HG03558 (cell line): ENCODE measurements around the gene AUH.

Experiments used
- ATAC-seq: cut with Tn5 transposase; IDR thresholded peaks from one replicate; pipeline ENCODE4 v1.9.1; 2021; ENCODE audit warnings: moderate number of reproducible peaks; ENCODE audit not compliant: unreplicated experiment; ENCODE audit errors: extremely low read depth

The AUH gene

DNA sequence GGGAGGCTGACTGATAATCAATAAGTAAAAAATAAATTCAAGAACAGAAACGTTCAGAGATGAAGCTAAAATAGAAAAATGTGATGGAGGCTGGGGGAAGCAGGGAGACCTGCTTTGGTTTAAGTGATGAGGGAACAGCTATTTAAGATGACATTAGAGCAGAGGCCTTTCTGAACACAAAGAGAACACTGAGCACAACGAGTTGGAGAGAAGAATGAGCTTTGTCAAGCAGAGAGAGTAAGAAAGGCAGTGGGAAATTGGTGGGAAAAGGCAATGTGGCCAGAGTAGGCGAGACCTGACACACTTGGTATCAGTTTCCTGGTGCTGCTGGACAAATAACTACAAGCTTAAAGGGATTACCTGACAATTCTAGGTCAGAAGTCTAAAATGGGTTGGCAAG is 20.0 kb downstream of the AUH start:
- no peak for ATAC-seq

DNA sequence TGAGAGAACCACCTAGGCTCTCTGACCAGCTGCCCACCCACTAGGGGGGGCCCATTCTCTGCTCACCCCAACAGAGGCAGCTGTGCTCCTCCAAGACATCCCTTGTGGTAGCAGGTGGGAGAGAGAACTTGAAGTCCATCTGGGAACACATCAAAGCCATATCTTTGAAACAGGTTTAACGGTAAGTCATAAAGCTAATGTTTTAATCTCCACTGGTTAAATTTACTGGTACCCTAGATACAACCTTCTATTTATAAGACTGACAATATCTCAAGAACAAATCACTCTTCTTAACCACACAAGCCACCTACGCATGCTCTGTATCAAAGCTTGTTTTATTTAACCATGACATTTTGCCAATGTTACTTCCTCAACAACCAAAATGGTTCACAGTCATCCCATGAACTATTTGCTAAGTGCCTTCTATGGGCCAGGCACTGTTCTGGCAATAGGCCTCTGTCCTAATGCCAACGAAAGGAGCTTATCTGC is 20.4 kb downstream of the AUH start:
- ATAC-seq: no peak

DNA sequence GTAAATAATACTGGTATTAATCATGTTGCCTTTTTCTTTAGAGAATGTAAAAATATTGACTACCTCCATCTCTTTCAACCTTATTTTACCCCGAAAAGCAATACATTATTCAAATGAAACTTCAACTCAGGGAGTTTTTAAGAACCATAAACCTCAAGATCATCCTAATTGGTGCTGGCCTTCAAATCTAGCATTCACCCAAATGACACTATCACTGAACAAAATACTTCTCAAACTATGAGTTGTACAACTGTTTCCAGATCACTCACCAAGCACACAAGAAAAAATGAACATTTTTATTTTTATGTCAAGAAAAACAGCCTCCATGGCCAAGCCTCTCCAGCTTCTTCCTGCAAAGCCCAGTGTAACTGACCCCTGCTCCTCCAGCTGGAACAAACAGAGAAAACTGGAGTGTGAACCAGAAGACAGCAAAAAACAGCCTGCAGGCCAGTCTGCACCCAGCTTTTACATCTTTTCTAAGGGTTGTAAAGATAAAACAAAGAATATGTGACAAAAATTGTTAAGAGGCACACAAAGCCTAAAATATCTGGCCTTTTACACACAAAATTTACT is 21.2 kb downstream of the AUH start:
- no peak for ATAC-seq

DNA sequence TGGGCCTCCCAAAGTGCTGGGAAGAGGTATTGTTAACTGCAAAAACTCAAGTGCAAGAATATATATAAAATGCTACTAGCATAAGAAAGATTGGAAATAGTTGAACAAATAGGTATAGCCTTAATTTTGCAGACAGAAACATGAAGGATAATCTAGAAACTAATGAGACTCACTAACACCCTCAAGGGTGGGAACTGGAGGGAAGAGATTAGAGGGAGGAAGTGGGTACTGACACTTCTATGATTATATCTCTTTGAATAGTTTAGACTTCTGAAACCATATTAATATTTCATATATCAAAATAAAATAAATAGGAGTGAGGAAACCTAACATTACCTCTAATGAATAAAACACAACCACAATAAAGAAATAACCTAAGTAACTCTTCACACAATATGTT is 23.0 kb downstream of the AUH start:
- ATAC-seq: no peak

DNA sequence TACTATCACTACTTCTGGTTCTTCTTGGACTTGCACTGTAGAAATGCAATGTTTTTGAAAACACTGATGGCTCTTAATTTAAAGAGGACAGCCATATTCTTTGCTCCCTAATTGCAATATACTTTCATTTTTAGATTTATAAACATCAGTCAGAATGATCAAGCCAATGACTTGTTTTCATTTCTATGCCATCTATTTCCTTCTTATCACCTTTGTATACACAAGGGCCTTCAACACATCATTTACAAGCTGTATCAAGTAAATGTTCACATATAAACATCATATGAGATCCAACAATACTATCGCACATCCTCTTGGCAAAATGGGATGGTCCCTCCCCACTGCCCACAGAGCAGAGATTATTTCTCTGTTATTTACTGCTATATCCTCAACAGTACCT is 24.9 kb downstream of the AUH start:
- ATAC-seq: no peak

DNA sequence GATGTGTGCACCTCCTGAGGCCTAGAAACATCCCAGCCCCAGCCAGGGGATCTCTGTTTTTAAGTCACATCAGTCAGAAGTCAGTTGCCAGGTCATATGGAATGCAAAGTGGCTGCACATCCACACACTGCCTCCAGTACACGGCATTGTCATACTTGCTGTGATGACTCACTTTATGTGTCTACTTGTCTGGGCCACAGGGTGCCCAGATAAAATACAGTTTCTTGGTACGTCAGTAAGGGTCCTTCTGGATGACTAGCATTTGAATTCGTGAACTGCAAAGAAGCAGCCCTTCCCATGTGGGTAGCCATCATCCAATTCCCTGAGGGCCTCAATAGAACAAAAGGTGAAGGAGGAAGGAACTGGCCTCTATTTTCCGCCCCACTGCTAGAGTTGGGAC is 27.7 kb downstream of the AUH start:
- ATAC-seq: no peak

DNA sequence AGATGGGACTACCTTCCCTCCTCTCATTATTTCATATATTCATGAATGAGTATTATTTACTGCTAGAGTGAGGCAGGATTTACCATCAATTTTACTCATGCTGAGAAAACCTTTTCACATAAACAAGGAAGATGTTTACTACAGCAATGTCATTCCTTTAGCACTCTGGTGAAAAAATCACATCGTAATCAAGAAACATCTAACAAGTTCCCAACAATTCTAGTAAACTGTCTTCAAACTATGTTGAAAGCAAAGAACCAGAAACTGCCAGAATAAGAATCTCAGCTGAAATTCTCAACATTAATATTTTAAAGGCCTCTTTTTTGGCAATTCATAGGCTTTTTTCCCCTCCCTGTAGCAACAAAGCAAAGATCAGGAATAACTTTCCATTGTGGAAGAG is 28.2 kb downstream of the AUH start:
- ATAC-seq: no peak

DNA sequence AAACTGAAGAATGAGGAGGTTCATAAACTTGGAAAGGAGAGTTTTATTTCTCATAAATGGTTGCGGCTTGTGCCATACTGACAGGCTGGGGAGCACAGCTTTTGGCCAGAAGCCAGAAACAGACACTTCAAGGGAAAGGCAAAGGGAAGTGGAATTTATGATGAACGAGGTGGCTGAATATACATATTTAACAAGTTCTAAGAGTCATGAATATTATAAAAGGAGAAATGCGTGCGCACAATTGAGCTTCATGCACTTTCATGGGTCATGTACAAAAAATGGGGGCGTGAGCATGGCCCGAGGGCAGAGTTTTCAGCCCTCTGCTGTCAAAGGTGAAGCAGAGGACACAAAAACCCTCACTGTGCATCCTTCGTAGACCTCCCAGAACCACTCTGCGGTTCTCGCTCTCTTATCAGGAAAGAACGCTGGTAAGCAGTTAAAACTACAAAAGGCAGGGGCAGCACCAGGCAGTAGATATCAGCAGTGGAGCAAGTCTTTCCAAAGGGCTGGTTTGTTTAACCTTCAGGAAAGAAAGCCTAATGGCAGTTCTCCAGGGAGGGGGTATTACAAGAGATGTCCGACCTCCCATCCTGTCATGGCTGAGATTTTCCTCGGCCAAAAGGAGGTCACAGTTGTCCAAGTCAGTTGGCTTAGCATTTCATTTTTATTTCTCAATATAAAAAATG is 29.0 kb downstream of the AUH start:
- ATAC-seq: no peak

DNA sequence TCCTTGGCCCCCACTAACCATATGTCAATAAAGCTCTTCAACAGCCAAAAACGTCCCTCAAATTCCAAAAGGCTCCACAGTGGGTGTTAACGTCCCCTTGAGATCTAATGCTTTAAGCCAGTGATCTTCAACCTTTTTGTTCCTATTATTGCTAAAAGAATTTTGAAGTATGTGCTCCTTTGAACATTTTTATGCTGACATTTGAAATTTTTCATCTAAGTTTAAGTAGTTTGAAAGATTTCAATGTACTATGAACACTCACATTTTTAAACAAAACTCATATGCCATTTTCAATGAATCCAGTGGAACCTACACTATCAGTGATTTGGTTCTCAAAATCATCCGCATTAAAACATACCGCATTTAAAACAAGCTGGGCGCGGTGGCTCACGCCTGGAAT is 29.9 kb downstream of the AUH start:
- ATAC-seq: no peak

DNA sequence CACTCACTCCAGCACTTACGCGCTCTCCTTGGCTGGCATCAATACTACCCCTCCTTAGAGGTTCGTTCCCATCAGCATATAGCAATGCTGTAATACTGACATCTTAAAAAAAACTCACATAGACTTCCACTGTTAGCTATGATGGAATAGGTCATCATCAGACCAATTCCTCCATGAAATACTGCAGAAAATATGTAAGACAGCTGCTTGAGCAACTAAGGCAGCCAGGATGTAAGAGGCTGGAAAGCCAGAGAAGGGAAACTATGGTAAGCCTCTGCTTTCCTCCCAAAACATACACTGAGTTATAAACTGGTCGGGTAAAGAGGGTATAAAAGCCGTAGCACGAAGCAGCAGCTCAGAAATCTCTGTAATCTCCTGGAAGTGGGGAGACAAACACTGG is 33.5 kb downstream of the AUH start:
- ATAC-seq: no peak

DNA sequence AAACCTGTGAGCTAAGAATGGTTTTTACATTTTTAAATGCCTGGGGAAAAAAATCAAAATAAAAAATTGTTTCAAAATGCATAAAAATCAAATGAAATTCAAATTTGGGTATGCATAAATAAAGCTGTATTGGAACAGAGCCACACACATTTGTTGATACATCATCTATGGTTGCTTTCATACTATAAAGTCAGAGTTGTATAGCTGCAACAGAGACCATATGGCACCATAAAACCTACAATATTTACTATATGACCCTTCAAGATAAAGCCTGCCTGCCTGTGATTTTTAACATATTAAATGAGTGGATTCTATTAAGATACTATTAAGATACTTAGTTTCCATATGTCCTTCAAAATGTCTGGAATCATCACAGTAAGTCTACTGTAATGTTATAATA is 40.0 kb downstream of the AUH start:
- ATAC-seq: no peak

DNA sequence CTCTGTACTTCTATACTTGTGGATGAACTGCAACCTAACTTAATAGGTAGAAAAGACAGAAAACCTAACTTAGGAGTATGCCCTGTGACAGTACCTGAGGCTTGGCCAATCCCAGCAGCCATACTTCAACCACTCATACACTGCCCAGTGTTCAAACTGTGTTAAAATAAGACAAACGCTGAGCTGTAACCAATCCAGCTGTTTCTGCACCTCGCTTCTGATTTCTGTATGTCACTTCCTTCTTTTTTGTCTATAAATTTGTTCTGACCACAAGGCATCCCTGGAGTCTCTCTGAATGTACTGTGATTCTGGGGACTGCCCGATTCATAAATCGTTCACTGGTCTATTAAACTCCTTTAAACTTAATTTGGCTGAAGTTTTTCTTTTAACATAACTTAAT is 41.4 kb downstream of the AUH start:
- ATAC-seq: no peak

DNA sequence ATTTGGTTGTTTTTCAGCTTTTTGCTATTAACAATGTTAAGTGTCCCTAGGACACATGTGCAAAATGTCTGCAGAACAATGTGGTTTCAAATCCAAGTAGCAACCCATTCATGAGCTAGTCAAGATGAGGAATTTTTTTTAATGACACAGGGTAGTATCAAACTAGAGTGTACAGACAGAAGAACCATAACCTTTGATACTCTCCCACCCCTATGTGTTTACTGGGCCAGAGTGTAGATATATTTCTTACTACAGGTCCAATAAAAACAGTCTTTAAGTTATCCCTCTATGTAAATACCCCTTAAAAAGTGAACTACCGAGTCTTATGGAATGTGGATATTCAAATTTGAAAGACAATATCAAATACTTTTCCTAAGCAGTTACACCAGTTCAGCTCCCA is 45.6 kb downstream of the AUH start:
- ATAC-seq: no peak

DNA sequence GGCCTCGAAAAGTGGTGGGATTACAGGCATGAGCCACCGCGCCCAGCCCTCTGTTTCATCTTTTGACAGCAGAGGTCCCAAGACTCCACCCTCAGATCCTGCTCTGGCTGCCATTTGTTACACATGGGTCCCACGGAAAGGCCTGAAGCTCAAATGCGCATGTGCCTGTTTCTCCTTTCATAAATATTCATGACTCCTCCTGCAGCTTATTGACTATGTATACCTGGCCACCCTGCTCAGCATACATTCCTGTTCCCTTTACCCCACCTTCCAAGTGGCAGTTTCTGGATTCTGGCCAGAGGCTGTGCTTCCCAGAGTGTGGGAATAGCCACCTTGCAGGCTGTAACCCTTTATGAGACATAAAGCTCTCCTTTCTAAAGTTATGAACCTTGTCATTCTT is 46.5 kb downstream of the AUH start:
- no peak for ATAC-seq

DNA sequence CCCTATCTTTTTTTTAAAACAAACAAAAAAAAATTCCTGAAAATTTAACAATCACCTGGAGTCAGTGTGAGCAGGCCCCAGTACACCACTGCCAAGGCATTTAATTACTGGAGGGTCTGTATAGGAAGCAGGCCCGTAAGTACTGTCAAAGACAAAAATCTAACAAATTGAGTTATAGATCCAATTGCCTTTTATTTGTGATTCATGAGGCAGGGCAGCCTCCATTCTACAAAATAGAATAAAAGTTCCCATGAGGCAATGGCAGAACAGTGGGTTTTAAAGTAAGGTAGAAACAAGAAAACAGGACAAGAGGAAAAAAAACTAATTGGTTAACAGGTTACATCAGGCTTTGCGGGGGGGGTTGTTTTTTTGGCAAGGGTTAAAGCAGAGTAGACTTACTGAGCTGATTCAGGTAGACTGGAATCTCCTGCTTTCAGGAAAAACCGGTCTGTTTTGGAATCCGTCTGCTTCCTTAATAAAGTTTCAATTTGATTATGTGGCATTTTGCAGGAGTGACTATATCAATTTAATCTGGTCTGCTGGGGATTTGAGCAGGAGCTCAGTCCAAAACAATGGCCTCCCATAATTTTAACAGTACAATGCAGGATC is 48.9 kb downstream of the AUH start:
- no peak for ATAC-seq

DNA sequence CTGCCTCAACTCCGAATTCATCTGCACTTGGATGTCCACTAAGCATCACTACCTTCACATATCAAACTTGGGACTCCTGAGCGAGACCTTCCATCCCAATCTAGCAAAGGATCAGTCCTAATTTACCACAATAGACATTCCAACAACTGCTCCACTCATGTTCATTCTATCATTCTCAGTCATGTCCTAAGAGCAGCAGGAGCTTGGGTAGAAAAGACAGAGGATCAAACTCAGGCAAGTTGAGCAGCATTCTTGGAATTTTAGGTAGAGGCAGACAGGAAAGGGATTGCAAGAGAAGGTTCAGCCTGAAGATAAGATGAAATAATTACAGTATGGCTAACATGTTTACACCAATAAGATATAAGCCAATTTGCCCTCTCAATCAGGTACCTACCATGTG is 51.7 kb downstream of the AUH start:
- no peak for ATAC-seq

DNA sequence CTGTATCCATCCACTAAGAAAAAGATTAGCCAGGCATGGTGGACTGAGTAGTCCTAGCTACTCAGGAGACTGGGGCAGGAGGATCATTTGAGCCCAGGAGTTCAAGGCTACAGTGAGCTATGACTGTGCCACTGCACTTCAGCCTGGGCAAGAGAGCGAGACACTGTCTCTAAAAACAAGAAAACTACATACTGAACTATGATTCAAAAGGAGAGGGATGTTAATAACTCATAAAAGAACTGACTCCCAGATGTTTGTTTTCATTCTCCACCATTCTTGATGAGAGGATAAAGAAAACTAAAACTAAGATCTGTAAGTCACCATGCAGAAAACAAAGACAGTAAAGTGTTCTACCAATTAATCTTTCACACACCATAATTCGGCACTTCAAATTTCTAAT is 53.5 kb downstream of the AUH start:
- ATAC-seq: no peak

DNA sequence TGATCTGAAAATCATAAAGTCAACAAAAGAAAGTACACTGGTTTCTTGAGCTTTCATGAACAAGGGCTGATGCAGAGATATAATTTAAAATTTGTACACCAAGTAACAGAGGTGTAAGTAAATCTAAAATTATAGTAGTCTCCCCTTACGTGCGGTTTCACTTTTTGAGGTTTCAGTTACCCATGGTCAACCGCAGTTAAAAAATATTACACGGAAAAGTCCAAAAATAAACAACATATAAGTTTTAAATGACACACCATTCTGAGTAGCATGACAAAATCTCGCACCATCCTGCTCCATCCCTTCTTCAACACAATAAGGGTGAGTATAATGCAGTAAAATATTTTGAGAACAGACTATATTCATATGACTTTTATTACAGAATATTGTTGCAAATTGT is 54.4 kb downstream of the AUH start:
- ATAC-seq: no peak

DNA sequence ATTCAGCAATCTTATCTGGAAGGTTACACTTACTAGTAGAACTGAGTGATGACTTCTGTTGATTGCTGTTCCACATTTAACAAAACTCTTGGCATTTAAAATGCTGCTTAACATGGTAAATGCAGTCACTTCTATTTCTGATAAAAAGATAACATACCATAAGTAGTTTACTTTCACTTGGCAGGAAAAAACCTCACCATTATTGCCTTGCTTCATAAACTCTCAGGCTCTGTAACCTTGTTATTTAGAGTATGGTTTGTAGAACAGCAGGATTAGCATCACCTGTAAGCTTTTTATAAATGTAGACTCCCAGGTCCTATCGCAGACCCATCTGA is 55.5 kb downstream of the AUH start:
- ATAC-seq: no peak

DNA sequence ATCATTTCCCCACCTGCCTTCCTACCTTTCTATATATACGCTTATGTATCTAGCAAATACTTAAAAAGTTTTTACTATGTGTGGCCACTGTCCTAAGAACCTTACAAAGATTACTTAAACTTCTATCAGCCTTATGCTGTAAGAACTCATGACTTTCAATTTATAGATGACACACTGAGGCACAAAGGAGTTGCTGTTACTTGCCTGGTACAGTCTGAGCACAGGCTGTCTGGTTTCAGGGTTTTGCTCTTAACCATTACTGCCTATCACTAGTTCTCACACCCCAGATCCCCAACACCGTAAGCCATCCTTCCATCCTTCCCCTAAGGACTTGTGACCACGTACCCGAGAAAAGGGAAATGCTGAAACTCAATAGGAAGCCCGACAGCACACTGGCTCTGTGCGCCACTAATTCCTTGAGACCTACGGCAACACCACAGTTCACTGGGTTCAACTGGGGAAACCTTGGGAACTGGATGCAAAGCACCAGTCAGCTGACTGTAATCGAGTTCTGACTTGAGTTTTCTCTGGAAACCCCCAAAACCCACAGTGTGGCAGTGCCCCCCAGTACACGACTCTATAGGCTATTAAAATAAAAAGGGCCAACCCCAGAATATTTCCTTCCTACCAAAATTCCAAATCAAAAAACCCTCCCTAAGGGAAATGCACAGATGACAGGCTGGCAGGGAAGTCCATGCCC is 56.0 kb downstream of the AUH start:
- no peak for ATAC-seq

DNA sequence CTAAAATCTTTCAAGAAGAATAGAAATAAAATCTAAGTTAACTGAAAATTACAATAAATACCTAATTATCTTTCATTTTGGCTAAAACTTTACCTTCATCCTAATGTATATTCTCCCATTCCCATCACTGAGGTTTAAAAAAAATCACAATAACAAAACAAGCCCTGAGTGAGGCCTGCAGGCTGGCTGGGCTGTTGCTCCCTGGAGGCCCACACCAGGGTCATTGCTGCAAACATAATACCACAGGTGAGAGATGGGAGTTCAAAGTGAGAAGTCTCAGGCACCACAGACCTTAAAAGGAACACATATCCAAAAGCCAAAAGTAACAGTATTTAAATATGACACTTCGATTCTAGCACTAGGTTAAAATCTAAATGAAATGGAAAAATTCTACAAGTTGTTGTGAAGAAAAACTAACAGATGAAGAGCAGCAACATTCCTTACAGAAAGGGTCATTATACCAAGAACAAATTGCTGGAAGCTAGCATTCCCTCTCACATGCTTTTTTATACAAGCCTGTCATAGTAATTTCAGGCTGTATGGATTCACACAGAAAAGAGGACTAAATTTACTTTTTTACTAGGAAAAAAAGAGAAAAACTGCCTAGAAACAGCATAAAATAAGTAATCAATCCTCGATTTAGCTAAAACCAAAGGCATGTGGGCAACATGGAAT is 57.8 kb downstream of the AUH start:
- no peak for ATAC-seq
